Suprapubic skin (tissue), 4 donors: ENCODE data around the gene UBE3C. TPM values are rescaled to one million over a fixed set of nuclear protein-coding genes. Genes with fewer than 3 reads are reported as not detected.

Experiments used
- DNase-seq, 2 donors: peaks; one replicate each; pipeline ENCODE4 v3.0.0-alpha.2; 2019; ENCODE audit warnings: low spot score in 2 of 2
- H3K27ac ChIP-seq: fragments of 200-600 bp; sonication (generic); one replicate; pipeline ENCODE4 v1.5.1; 2019
- H3K27me3 ChIP-seq: fragments of 200-600 bp; sonication (generic); one replicate; pipeline ENCODE4 v1.5.1; 2019
- H3K36me3 ChIP-seq: fragments of 200-600 bp; sonication (generic); one replicate; pipeline ENCODE4 v1.5.1; 2019
- H3K4me1 ChIP-seq: fragments of 200-600 bp; sonication (generic); one replicate; pipeline ENCODE4 v1.5.1; 2019
- H3K4me3 ChIP-seq: fragments of 200-600 bp; sonication (generic); one replicate; pipeline ENCODE4 v1.5.1; 2019; ENCODE audit warnings: mild to moderate bottlenecking
- H3K9me3 ChIP-seq: fragments of 200-600 bp; sonication (generic); one replicate; pipeline ENCODE4 v1.5.1; 2019
- EP300 ChIP-seq: sonication (generic); formaldehyde crosslinking; IDR thresholded peaks from one replicate; pipeline ENCODE4 v1.6.1; 2017; ENCODE audit warnings: antibody characterized with exemption
- POLR2A ChIP-seq, 2 donors: fragments of 450-650 bp; IDR thresholded peaks; one replicate each; pipeline ENCODE4 v1.6.1; 2017; ENCODE audit warnings: antibody characterized with exemption in 2 of 2, mild to moderate bottlenecking in 2 of 2, moderate library complexity in 2 of 2
- POLR2AphosphoS5 ChIP-seq, 3 donors: sonication (generic); formaldehyde crosslinking; IDR thresholded peaks; one replicate each; pipeline ENCODE4 v1.6.1; 2017; ENCODE audit warnings: antibody characterized with exemption in 3 of 3
- WGBS: methylation state at CpG from one replicate; pipeline ENCODE4 v1.1.5; 2018; 5-methylcytosine and 5-hydroxymethylcytosine counted together
- total RNA-seq, 4 donors: library from RNA; depleted of rRNA; stranded (reverse); fragments of >200 nt; gene quantifications; one replicate each; pipeline ENCODE4 v1.1.0, GENCODE V29; 2016
- TF ChIP-seq, protein P1 (sequence below), 2 donors: fragments of 200-600 bp in 1 of 2; fragments of 450-650 bp in 1 of 2; sonication (generic) in 1 of 2; IDR thresholded peaks; one replicate each; pipeline ENCODE4 v1.5.1; 2016 to 2019; ENCODE audit warnings: antibody characterized with exemption in 2 of 2, mild to moderate bottlenecking in 1 of 2, moderate library complexity in 1 of 2

UBE3C gene
- total RNA-seq, 4 donors from 2014 or later: 66.2 to 88.1 (median 77.8) TPM

DNA sequence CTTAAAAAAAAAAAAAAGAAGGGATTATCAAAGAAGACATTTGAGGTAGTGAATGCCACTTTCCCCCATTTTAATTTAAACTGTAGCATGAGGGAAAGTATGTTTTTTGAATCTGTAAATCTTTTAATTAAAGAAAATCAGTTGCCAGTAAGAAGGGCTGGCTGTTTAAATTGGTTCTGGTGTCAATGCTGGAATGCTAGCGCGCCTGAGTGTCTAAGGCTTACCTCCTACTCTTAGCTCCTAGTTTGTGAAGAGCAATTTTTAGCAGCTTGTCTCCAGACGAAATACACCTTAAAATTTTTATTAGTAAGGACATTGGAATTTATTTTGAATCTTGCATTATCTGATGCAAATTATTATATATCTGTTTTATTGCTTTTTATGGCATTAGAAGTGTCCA is 54.1 kb downstream of the UBE3C start:
- H3K36me3 ChIP-seq: peaks cover 77% of the 10 kb centered on the region
- H3K27me3 ChIP-seq: no peaks in the 10 kb centered on the region
- H3K4me1 ChIP-seq: no peaks in the 10 kb centered on the region
- no peaks in the 10 kb centered on the region for H3K9me3 ChIP-seq
- H3K4me3 ChIP-seq: no peak overlapping the region
- no peak overlapping the region for H3K27ac ChIP-seq
- TF ChIP-seq POLR2A (IDR thresholded peaks at IDR 0.05) (no peak), POLR2AphosphoS5 (IDR thresholded peaks at IDR 0.05) (no peak), EP300 (no peak)
- TF ChIP-seq, protein P1, sequence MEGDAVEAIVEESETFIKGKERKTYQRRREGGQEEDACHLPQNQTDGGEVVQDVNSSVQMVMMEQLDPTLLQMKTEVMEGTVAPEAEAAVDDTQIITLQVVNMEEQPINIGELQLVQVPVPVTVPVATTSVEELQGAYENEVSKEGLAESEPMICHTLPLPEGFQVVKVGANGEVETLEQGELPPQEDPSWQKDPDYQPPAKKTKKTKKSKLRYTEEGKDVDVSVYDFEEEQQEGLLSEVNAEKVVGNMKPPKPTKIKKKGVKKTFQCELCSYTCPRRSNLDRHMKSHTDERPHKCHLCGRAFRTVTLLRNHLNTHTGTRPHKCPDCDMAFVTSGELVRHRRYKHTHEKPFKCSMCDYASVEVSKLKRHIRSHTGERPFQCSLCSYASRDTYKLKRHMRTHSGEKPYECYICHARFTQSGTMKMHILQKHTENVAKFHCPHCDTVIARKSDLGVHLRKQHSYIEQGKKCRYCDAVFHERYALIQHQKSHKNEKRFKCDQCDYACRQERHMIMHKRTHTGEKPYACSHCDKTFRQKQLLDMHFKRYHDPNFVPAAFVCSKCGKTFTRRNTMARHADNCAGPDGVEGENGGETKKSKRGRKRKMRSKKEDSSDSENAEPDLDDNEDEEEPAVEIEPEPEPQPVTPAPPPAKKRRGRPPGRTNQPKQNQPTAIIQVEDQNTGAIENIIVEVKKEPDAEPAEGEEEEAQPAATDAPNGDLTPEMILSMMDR (IDR thresholded peaks at IDR 0.05): no peak
- no peak for DNase-seq
- WGBS: 81% methylated on average over 3 of the region's 3 CpGs

- no peak overlapping the region for H3K27ac ChIP-seq
- DNase-seq: no peak
- H3K27me3 ChIP-seq: no peaks in the 10 kb centered on the region
- no peaks in the 10 kb centered on the region for H3K4me1 ChIP-seq
- peaks cover 77% of the 10 kb centered on the region for H3K36me3 ChIP-seq
- WGBS: 95% methylated on average over 4 of the region's 4 CpGs
- TF ChIP-seq EP300: no peak
- no peak for TF ChIP-seq POLR2AphosphoS5 (IDR thresholded peaks at IDR 0.05)
- TF ChIP-seq POLR2A (IDR thresholded peaks at IDR 0.05): no peak
- TF ChIP-seq, protein P1 (IDR thresholded peaks at IDR 0.05): no peak
- H3K4me3 ChIP-seq: no peak overlapping the region
- H3K9me3 ChIP-seq: no peaks in the 10 kb centered on the region
Observed at GRCh38 chr7:157193274-157193673, 54.5 kb downstream of the UBE3C start.

DNA sequence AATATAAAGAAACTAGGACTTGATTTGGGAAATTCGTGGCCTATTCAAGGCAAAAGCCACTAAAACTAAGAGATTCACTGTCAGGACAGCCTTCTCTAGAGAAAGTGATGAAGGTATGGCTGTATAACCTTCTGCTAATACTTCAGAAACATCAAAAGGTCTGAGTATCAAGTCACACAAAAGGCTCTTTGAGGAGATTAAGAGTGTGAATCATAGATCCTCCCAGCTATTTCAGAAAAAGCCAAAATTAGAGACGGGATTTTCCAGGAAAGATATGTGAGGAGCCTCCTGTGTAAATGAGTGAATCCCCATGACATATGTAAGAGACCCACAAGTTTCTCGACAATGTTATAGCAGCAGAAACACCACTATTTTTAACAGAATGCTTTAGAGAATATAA is 56.2 kb downstream of the UBE3C start:
- TF ChIP-seq EP300: no peak
- TF ChIP-seq, protein P1 (IDR thresholded peaks at IDR 0.05): no peak
- TF ChIP-seq POLR2AphosphoS5 (IDR thresholded peaks at IDR 0.05): no peak
- TF ChIP-seq POLR2A (IDR thresholded peaks at IDR 0.05): no peak
- H3K27ac ChIP-seq: no peak overlapping the region
- no peaks in the 10 kb centered on the region for H3K27me3 ChIP-seq
- H3K4me1 ChIP-seq: no peaks in the 10 kb centered on the region
- 96% methylated on average over 3 of the region's 3 CpGs for WGBS
- no peak for DNase-seq
- H3K4me3 ChIP-seq: no peak overlapping the region
- H3K36me3 ChIP-seq: peaks cover 65% of the 10 kb centered on the region
- H3K9me3 ChIP-seq: no peaks in the 10 kb centered on the region

- H3K4me3 ChIP-seq: no peak overlapping the region
- H3K36me3 ChIP-seq: peaks cover 56% of the 10 kb centered on the region
- no peaks in the 10 kb centered on the region for H3K4me1 ChIP-seq
- no peaks in the 10 kb centered on the region for H3K9me3 ChIP-seq
- DNase-seq: no peak
- no peak overlapping the region for H3K27ac ChIP-seq
- TF ChIP-seq POLR2AphosphoS5 (IDR thresholded peaks at IDR 0.05) (no peak), POLR2A (IDR thresholded peaks at IDR 0.05) (no peak), EP300 (no peak)
- TF ChIP-seq, protein P1 (IDR thresholded peaks at IDR 0.05): no peak
- no peaks in the 10 kb centered on the region for H3K27me3 ChIP-seq
- WGBS: 86% methylated on average over 12 of the region's 12 CpGs
Observed at GRCh38 chr7:157195868-157196267, 57.1 kb downstream of the UBE3C start.

DNA sequence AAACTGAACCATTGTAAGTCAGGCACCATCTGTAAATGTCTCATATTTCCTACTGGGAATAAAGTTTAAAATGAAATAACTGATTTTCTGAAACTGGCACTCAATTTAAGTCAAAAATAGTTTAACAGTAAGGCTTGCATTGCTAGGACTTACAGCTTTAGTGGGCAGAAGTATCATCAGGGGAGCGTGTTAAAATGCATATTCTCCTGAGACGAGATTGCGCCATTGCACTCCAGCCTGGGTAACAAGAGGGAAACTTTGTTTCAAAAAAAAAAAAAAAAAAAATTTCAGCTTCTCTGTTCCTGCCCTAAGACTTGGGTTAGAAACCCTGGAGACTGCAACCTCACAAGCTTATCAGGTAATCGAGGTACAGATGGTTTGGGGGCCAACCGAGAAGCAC is 65.4 kb downstream of the UBE3C start:
- H3K4me1 ChIP-seq: no peaks in the 10 kb centered on the region
- no peak overlapping the region for H3K27ac ChIP-seq
- peaks cover 64% of the 10 kb centered on the region for H3K36me3 ChIP-seq
- TF ChIP-seq POLR2AphosphoS5 (IDR thresholded peaks at IDR 0.05) (no peak), POLR2A (IDR thresholded peaks at IDR 0.05) (no peak), EP300 (no peak)
- TF ChIP-seq, protein P1 (IDR thresholded peaks at IDR 0.05): no peak
- no peaks in the 10 kb centered on the region for H3K9me3 ChIP-seq
- no peak overlapping the region for H3K4me3 ChIP-seq
- H3K27me3 ChIP-seq: no peaks in the 10 kb centered on the region
- DNase-seq: no peak
- WGBS: 93% methylated on average over 5 of the region's 5 CpGs
